Loucy (cell line): ENCODE results near the gene NEIL3.

Experiments used
- H2AFZ ChIP-seq: fragments of 200-600 bp; sonication (generic); 2 replicates; pipeline ENCODE4 v1.6.0; 2016; ENCODE audit warnings: antibody characterized with exemption, mild to moderate bottlenecking, low read length, moderate library complexity
- H3F3A ChIP-seq: fragments of 200-600 bp; 2 replicates; pipeline ENCODE4 v1.6.0; 2016; ENCODE audit warnings: antibody characterized with exemption, low read depth, mild to moderate bottlenecking
- H3K27me3 ChIP-seq: fragments of 200-600 bp; sonication (generic); 2 replicates; pipeline ENCODE4 v1.6.1; 2014; ENCODE audit warnings: low read length, mild to moderate bottlenecking; ENCODE audit not compliant: insufficient read depth, poor library complexity, severe bottlenecking
- H3K36me3 ChIP-seq: fragments of 200-600 bp; sonication (generic); 2 replicates; pipeline ENCODE4 v1.6.1; 2016; ENCODE audit warnings: low read length; ENCODE audit not compliant: insufficient read depth
- H3K4me1 ChIP-seq: fragments of 200-600 bp; sonication (generic); 2 replicates; pipeline ENCODE4 v1.5.1; 2014; ENCODE audit warnings: low read length, mild to moderate bottlenecking; ENCODE audit not compliant: insufficient read depth, poor library complexity, severe bottlenecking
- H3K4me2 ChIP-seq: fragments of 200-600 bp; sonication (generic); 2 replicates; pipeline ENCODE4 v1.6.0; 2014; ENCODE audit warnings: antibody characterized with exemption, low read length, low read depth, mild to moderate bottlenecking; ENCODE audit not compliant: poor library complexity, severe bottlenecking
- H3K4me3 ChIP-seq: fragments of 200-600 bp; sonication (generic); 2 replicates; pipeline ENCODE4 v1.5.1; 2014; ENCODE audit warnings: low read length, mild to moderate bottlenecking, mixed read lengths; ENCODE audit not compliant: poor library complexity, severe bottlenecking
- H3K79me2 ChIP-seq: fragments of 200-600 bp; sonication (generic); 2 replicates; pipeline ENCODE4 v1.6.1; 2014; ENCODE audit warnings: low read length; ENCODE audit not compliant: insufficient read depth
- H3K9ac ChIP-seq: fragments of 200-600 bp; sonication (generic); 2 replicates; pipeline ENCODE4 v1.6.0; 2014; ENCODE audit warnings: mild to moderate bottlenecking, low read depth, low read length, moderate library complexity; ENCODE audit not compliant: poor library complexity, severe bottlenecking
- H3K9me2 ChIP-seq: fragments of 200-600 bp; sonication (generic); replicated peaks from 2 replicates; pipeline ENCODE4 v1.6.1; 2016; ENCODE audit warnings: low read depth, low read length, mixed read lengths
- H3K9me3 ChIP-seq: fragments of 200-600 bp; sonication (generic); 2 replicates; pipeline ENCODE4 v1.6.1; 2014; ENCODE audit warnings: mild to moderate bottlenecking, antibody characterized with exemption, low read length, low read depth; ENCODE audit not compliant: insufficient read depth
- H4K20me1 ChIP-seq: fragments of 200-600 bp; sonication (generic); 2 replicates; pipeline ENCODE4 v1.6.0; 2014; ENCODE audit warnings: antibody characterized with exemption, low read length, mild to moderate bottlenecking; ENCODE audit not compliant: insufficient read depth, poor library complexity, severe bottlenecking
- EZH2phosphoT487 ChIP-seq: fragments of 200-600 bp; IDR thresholded peaks from 2 replicates; pipeline ENCODE4 v1.6.1; 2018; ENCODE audit warnings: antibody characterized with exemption, mild to moderate bottlenecking, moderate library complexity, borderline replicate concordance
- TF ChIP-seq, protein P1 (sequence below): fragments of 200-600 bp; sonication (generic); conservative IDR thresholded peaks from 2 replicates; pipeline ENCODE4 v1.5.1; 2014; ENCODE audit warnings: mild to moderate bottlenecking, antibody characterized with exemption, low read length

The NEIL3 gene

GRCh38 chr4:177308125-177308524, 1.5 kb upstream of the NEIL3 start:
- no peaks in the 10 kb centered on the region for H3F3A ChIP-seq
- H3K27me3 ChIP-seq, result no peaks in the 10 kb centered on the region
- H3K36me3 ChIP-seq, result no peaks in the 10 kb centered on the region
- H3K9me2 ChIP-seq, result no peaks in the 10 kb centered on the region
- H3K9me3 ChIP-seq, result no peaks in the 10 kb centered on the region
- H3K79me2 ChIP-seq, result peaks cover 34% of the 10 kb centered on the region
- H3K4me2 ChIP-seq, result peak overlapping the region; percentile 79
- H3K9ac ChIP-seq, result peak overlapping the region; percentile 86
- peaks cover 42% of the 10 kb centered on the region for H3K4me1 ChIP-seq
- TF ChIP-seq EZH2phosphoT487, result no peak
- H2AFZ ChIP-seq, result peak overlapping the region; percentile 96; the same call in 1 of the 2 replicates
- H4K20me1 ChIP-seq, result peaks cover 8% of the 10 kb centered on the region
- H3K4me3 ChIP-seq, result no peak overlapping the region

GRCh38 chr4:177308847-177309521, 690 bp upstream of the NEIL3 start:
- Histone ChIP-seq H3K4me1 (peaks cover 50% of the 10 kb centered on the region), H3K9me3 (no peaks in the 10 kb centered on the region), H4K20me1 (peaks cover 12% of the 10 kb centered on the region), H3K4me2 (peak overlapping the region; percentile 79), H3F3A (no peaks in the 10 kb centered on the region), H3K79me2 (peaks cover 43% of the 10 kb centered on the region), H3K9me2 (no peaks in the 10 kb centered on the region), H3K36me3 (no peaks in the 10 kb centered on the region), H3K9ac (peak overlapping the region; percentile 86), H2AFZ (peak overlapping the region; percentile 96), H3K27me3 (no peaks in the 10 kb centered on the region), H3K4me3 (peak overlapping the region; percentile 89)
- TF ChIP-seq, protein P1, sequence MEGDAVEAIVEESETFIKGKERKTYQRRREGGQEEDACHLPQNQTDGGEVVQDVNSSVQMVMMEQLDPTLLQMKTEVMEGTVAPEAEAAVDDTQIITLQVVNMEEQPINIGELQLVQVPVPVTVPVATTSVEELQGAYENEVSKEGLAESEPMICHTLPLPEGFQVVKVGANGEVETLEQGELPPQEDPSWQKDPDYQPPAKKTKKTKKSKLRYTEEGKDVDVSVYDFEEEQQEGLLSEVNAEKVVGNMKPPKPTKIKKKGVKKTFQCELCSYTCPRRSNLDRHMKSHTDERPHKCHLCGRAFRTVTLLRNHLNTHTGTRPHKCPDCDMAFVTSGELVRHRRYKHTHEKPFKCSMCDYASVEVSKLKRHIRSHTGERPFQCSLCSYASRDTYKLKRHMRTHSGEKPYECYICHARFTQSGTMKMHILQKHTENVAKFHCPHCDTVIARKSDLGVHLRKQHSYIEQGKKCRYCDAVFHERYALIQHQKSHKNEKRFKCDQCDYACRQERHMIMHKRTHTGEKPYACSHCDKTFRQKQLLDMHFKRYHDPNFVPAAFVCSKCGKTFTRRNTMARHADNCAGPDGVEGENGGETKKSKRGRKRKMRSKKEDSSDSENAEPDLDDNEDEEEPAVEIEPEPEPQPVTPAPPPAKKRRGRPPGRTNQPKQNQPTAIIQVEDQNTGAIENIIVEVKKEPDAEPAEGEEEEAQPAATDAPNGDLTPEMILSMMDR, result no peak
- no peak for TF ChIP-seq EZH2phosphoT487

- Histone ChIP-seq H3K27me3 (no peaks in the 10 kb centered on the region), H3K9ac (peak overlapping the region; percentile 86), H3K36me3 (no peaks in the 10 kb centered on the region), H3K4me3 (peak overlapping the region; percentile 89), H3K4me1 (peaks cover 69% of the 10 kb centered on the region), H3K9me3 (no peaks in the 10 kb centered on the region), H3K4me2 (peak overlapping the region; percentile 79), H3K79me2 (peaks cover 67% of the 10 kb centered on the region), H2AFZ (no peak overlapping the region), H4K20me1 (peaks cover 15% of the 10 kb centered on the region), H3F3A (no peaks in the 10 kb centered on the region), H3K9me2 (no peaks in the 10 kb centered on the region)
- TF ChIP-seq, protein P1, result no peak
- TF ChIP-seq EZH2phosphoT487, result no peak
Observed at GRCh38 chr4:177311589-177311988, 1.9 kb downstream of the NEIL3 start.

DNA sequence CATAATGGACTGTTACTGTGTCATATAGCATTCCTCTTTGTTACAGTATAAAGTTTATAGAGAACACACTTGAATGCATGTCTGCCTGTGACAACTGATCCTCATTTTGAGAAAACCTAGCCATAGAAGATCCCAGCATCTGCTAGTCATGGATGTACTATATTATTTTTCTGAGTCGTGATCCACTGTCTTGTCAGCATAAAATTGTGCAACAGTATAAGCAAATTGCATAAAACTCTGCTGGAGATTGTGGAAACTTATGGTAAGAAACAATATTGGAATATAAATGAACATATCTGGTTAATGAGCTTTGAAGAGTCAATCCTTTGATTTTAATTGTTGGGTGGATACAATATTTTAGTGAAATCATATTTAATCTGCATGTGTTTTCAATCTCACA, 3.6 kb downstream of the NEIL3 start:
- Histone ChIP-seq H4K20me1 (peaks cover 15% of the 10 kb centered on the region), H3F3A (no peaks in the 10 kb centered on the region), H3K27me3 (no peaks in the 10 kb centered on the region), H3K36me3 (no peaks in the 10 kb centered on the region), H3K9me2 (no peaks in the 10 kb centered on the region), H2AFZ (no peak overlapping the region), H3K79me2 (peaks cover 76% of the 10 kb centered on the region), H3K4me1 (peaks cover 65% of the 10 kb centered on the region), H3K4me2 (peak overlapping the region; percentile 79), H3K9ac (peak overlapping the region; percentile 86), H3K4me3 (peak overlapping the region; percentile 89), H3K9me3 (no peaks in the 10 kb centered on the region)
- TF ChIP-seq, protein P1, result no peak
- no peak for TF ChIP-seq EZH2phosphoT487
